ENCODE results near the gene ZNF205. TPM values are rescaled to one million over a fixed set of nuclear protein-coding genes. Genes with fewer than 3 reads are reported as not detected.

The ZNF205 gene
- total and polyA plus RNA-seq, 9 of the 15 experiments (the other 6 are each of a cell fraction or from before 2014, with no cell fraction given): 2.4 to 11.8 (median 5.1) TPM; not detected in 2

- no peak for TF ChIP-seq FOXP4 (CRISPR knock-in tag; IDR thresholded peaks at IDR 0.05; ENCODE audit: borderline replicate concordance)
- TF ChIP-seq HDGF (IDR thresholded peaks at IDR 0.05): no peak
- no peak for TF ChIP-seq NFIX (CRISPR knock-in tag; IDR thresholded peaks at IDR 0.05; ENCODE audit: low read depth)
- 0 out of 6 replicates have a peak, but pooled peaks of 1 of the 3 experiments have one; percentile 24 for TF ChIP-seq ZBTB11 (CRISPR knock-in tag; IDR thresholded peaks at IDR 0.05)
- no peak for TF ChIP-seq BMI1 (IDR thresholded peaks at IDR 0.05; ENCODE audit: low read length)
- no peak for TF ChIP-seq DIDO1 (tag; IDR thresholded peaks at IDR 0.05; ENCODE audit: low read depth)
- no peak for TF ChIP-seq KAT2B (IDR thresholded peaks at IDR 0.05; ENCODE audit: low read depth, low read length)
- no peak for TF ChIP-seq CBX1 (IDR thresholded peaks at IDR 0.05; ENCODE audit: low read depth)
- no peak for TF ChIP-seq RNF219 (CRISPR knock-in tag; IDR thresholded peaks at IDR 0.05)
- no peak for TF ChIP-seq RREB1 (CRISPR knock-in tag; IDR thresholded peaks at IDR 0.05)
Measured at GRCh38 chr16:3094289-3095027, 17.9 kb upstream of the ZNF205 start (continued).
